Measurements from ENCODE around the gene USP15.

Gene USP15

DNA sequence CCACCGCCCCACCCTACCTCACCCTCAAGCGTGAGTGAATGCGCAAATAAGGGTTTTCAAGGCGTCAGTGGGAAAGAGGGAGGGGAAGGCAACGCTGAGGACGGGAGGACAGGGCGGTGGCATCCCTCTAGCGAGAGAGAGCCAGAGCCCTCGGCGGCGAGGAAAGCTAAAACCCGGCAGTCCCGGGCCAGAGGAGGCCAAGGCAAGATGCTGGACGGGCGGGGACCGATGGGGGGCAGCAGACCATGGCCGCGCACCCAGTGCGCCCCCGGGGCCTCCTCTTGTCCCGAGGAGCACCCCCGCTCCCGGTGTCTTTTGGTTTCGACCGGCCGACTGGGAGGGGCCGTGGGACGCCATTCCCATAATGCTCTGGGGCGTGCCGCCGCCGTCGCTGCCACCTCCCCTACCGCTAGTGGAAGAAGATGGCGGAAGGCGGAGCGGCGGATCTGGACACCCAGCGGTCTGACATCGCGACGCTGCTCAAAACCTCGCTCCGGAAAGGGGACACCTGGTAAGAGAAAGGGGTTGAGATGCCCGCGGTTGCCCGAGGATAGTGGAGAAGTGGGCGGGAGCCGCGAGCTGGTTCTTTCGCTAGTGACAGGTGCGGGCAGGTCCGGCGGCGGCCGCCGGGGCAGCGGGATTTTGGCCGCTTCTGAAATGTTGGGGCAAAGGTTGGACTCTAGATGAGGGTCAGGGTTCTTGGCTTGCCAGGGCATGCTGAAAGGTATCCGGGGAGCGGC is at the start of gene USP15:
USP15 (plus strand) TSS at position 412 of the 740 bp plus-strand sequence; CDS start at position 423, 11 bp downstream.
- DNase-seq, result peak; percentile 91

GRCh38 chr12:62210422-62210821 is 49.8 kb upstream of the USP15 start:
- no peak for DNase-seq

DNA sequence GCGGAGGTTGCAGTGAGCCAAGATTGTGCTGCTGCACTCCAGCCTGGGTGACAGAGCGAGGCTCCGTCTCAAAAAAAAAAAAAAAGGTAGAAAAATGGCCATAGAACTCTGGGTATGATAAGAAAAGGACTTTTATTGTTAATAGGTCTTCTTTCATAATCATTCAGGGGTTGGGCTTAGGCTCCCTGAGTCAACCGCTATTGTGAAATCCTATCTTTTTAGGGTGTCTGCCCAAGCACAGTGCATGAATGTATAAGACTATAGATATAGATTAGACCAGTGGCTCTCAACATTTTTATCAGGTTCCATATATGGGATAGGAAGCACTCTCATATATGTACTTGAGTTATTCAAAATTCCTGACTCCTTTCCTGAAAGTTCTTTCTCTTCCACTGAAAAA is 48.7 kb upstream of the USP15 start:
- DNase-seq, result no peak

DNA sequence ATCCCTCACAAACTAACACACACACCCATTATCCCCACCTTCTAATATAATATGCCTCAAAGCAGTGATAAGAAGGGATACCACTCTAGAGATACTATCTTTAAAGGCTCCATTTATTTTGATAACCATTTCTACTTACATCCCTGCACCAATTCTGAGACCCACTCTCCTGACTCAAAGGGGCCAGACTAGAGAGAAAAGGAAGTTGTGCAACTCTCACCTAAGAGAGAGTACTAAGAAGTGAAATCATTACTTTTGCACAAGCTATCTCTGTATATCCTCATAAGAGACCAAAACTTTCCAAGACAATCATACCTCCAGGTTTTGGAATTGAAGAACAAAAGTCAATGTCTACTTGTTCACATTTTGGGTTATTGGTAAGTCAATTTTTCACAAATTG is 45.4 kb upstream of the USP15 start:
- DNase-seq, result no peak

DNA sequence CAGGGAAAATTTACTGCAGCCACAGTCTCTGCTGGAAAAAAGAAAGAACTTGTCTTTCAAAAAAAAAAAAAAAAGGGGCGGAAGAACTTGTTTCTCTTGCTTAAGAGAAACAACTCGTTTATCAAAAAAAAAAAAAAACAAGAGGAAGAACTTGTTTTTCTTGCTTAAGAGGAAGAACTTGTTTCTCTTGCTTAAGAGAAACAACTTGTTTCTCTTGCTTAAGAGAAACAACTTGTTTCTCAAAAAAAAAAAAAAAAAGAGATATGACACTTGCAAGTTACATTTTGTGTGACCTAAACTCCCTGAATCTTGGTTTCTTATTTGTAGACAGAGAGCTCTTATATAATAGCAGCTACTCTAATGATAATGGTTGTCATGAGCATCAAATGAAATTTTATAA is 44.7 kb upstream of the USP15 start:
- DNase-seq, result no peak

GRCh38 chr12:62217466-62218194 is 42.6 kb upstream of the USP15 start:
- no peak for DNase-seq

DNA sequence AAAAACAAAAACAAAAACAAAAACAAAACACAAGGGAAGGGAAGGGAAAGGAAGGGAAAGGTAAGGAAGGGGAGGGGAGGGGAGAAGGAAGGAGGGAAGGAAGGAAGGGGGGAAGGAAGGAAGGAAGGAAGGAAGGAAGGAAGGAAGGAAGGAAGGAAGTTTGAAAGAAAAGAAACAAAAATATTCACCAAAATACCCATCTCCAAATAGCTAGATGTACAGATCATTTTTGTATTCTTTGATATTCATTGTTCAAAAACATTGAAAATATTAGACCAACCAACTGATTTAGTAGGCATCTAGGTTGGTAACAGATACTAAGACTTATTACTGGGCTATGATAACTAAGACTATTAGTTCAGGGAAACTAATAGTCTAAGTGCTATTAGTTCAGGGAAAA is 39.1 kb upstream of the USP15 start:
- DNase-seq, result no peak

DNA sequence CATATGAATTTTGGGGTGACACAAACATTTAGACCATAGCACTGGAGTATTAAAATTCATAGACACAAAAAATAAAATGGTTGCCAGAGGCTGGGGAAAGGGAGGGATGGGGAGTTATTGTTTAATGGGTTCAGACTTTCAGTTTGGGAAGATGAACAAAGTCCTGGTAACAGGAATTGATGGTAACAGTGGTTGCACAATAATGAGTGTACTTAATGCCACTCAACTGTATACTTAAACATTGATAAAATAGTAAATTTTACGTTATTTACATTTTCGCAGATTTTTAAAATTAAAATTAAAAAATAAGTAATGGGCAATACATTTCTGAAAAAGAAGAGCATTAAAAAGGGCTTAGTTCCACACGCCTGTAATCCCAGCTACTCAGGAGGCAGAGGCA is 35.6 kb upstream of the USP15 start:
- DNase-seq, result no peak

GRCh38 chr12:62227091-62227490 is 33.1 kb upstream of the USP15 start:
- DNase-seq, result no peak

GRCh38 chr12:62230652-62231051 is 29.6 kb upstream of the USP15 start:
- no peak for DNase-seq

- DNase-seq, result no peak
Measured at GRCh38 chr12:62232143-62232729, 28.0 kb upstream of the USP15 start.

DNA sequence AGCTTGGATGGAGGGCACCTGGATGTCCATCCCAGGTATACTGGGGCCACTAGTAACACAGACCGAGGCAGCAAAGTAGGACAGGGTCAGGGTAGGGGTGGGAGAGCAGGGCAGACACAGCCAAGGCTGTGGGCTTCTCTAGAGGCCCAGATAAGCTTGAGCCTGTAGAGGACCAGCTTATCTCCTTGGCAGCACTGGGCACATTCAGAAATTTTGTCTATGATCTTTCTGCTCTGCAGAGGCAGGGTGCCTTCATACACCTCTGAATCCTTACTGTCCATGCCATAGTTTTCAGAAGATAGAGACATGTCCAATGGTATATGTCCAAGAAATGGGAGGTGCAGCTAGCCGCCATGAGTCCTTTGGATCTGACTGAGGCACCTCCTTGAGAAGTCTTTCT is 26.4 kb upstream of the USP15 start:
- no peak for DNase-seq

GRCh38 chr12:62239571-62239970 is 20.6 kb upstream of the USP15 start:
- no peak for DNase-seq

GRCh38 chr12:62247281-62248045 is 12.7 kb upstream of the USP15 start:
- no peak for DNase-seq

DNA sequence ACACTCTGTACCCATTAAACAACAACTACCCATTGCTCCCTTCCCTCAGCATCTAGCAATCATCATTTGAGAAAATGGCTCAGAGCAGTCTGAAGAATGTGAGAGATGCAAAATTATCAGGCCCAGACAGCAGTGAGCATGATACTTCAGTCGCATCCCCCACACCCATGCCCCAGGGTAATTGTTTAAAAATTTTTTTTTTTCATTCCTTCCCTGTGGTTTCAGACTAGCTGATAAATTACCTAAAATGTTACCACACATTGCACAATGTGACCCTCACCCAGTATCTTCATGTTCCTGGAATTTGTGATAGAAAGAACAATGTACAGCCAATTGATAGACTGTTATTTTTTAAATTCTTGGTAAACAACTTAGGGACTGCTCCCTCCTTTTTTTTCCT is 11.3 kb upstream of the USP15 start:
- no peak for DNase-seq

GRCh38 chr12:62249419-62249818 is 10.8 kb upstream of the USP15 start:
- no peak for DNase-seq

DNA sequence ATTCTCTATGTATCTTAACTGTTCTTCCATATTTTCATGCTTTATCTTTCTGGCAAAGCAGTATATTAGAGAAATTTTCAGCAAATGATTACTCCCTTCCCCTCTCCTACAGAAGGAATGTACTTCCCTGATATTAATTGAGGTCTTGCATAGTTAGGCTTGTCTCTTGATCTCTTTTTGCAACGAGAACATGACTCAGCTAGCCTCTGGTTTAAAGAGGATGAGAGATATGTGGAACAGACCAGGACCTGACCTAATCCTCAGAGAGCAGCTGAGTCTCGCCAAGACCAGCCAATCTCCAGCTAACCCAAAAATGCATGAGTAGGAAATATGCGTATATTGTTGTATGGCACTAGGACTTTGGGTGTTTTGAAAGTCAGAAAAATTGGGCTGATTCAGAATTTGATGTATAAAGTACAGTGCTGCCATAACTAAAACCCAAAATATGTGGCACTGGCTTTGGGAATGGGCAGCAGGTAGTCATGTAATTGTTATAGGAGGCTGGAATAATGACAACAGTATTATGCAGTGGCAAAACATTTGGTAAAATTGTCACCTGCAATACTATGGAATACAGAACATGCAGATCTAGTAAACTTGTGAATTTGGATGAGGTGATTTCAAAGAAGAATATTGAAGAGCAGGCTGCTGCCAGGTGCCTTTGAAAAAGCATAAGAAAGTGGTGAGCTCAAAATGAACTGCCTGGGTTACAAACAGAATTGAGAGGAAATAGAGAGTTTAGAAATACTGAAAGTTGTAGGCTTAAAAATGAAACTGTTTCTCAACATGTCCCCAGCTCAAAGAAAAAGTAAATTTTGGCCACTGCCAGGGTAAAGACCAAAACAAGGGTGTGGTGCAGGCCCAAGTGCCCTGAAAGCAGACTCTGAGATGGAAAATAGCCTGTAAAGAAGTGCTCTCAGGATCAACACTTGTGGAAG is 9.3 kb upstream of the USP15 start:
- no peak for DNase-seq

DNA sequence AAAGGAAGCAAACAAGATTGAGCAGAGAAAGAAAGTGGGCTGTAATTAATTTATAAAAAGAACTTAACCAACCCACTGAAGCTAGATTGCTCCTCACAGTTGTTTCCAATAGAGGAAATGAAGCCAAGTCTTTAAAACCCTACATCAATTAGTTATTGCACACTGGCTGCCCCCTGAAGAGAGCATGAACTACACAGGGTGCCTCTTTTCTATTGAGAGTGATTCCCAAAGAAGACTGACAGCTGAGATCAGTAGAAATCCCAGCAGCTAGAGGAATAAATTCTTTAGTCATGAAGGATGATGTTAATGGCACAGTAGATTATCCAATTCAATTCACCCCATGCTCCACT is 8.6 kb upstream of the USP15 start:
- no peak for DNase-seq

DNA sequence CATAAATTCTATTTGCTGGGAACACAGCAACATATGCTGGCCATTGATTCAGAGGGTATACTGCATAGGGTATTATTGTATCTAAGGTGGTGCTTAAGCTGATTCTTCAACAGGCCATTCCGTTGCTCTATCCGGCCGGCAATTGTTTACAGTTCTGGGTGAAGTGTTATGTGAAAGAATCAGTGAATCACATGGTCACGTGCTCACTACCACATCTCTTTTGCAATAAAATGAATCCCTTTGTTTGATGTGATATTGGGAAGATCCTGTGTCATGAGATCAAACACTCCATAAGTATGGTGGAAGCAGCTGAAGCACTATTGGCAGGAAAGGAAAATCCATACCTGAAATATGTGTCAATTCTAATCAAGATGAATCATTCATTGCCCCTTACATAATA is 7.6 kb upstream of the USP15 start:
- no peak for DNase-seq

- DNase-seq, result no peak
Measured at GRCh38 chr12:62254967-62255366, 5.2 kb upstream of the USP15 start.

- no peak for DNase-seq
Measured at GRCh38 chr12:62256408-62257096, 3.7 kb upstream of the USP15 start.

- DNase-seq, result no peak
Measured at GRCh38 chr12:62258231-62258630, 2.0 kb upstream of the USP15 start.

Measured in NCI-H1092 (cell line).